MM.1S (cell line): ENCODE measurements around the gene TSEN2.

ENCODE experiments used
- EZH2phosphoT487 ChIP-seq: fragments of 300-600 bp; sonication (generic); IDR thresholded peaks from 2 replicates; pipeline ENCODE4 v1.6.1; 2018; ENCODE audit warnings: antibody characterized with exemption, low read length
- TF ChIP-seq, protein P1 (sequence below): fragments of 300-600 bp; sonication (generic); IDR thresholded peaks from 2 replicates; pipeline ENCODE4 v1.5.1; 2016; ENCODE audit warnings: antibody characterized with exemption, low read length, mixed read lengths

DNA sequence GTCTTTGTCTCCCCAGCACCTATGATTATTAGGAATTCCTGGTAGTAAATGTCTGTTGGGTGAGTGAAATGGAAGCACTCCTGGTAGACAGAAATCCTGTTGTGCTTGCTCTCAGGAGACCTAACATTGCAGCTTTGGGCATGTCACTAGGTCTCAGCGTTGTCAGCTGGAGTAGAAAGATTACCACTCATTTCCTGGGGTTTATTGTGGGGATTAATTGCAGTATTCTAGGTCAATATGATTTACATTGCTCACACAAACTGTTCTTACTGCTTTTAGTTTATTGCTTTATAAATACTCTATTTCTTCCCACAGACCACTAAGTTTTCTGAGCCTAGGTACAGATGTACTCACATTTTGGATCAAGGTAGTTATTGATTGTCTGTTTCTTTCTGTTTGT is 5.1 kb downstream of the TSEN2 start:
- TF ChIP-seq, protein P1, sequence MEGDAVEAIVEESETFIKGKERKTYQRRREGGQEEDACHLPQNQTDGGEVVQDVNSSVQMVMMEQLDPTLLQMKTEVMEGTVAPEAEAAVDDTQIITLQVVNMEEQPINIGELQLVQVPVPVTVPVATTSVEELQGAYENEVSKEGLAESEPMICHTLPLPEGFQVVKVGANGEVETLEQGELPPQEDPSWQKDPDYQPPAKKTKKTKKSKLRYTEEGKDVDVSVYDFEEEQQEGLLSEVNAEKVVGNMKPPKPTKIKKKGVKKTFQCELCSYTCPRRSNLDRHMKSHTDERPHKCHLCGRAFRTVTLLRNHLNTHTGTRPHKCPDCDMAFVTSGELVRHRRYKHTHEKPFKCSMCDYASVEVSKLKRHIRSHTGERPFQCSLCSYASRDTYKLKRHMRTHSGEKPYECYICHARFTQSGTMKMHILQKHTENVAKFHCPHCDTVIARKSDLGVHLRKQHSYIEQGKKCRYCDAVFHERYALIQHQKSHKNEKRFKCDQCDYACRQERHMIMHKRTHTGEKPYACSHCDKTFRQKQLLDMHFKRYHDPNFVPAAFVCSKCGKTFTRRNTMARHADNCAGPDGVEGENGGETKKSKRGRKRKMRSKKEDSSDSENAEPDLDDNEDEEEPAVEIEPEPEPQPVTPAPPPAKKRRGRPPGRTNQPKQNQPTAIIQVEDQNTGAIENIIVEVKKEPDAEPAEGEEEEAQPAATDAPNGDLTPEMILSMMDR, result no peak
- no peak for TF ChIP-seq EZH2phosphoT487
